KMS-11 (cell line): ENCODE measurements around the gene ARHGAP42.

Experiments used
- H2AFZ ChIP-seq: fragments of 200-600 bp; sonication (generic); 2 replicates; pipeline ENCODE4 v1.6.1; 2016; ENCODE audit warnings: antibody characterized with exemption, mixed run types, low read depth
- H3K27ac ChIP-seq: fragments of 200-600 bp; sonication (generic); 2 replicates; pipeline ENCODE4 v1.6.1; 2016; ENCODE audit warnings: mild to moderate bottlenecking, mixed run types
- H3K27me3 ChIP-seq: fragments of 200-600 bp; sonication (generic); 2 replicates; pipeline ENCODE4 v1.6.1; 2017; ENCODE audit warnings: mild to moderate bottlenecking, low read depth, mixed run types, moderate library complexity; ENCODE audit not compliant: insufficient read depth
- H3K36me3 ChIP-seq: fragments of 200-600 bp; sonication (generic); 2 replicates; pipeline ENCODE4 v1.6.1; 2017; ENCODE audit warnings: mild to moderate bottlenecking, mixed run types; ENCODE audit not compliant: insufficient read depth
- H3K4me1 ChIP-seq: fragments of 200-600 bp; sonication (generic); 2 replicates; pipeline ENCODE4 v1.6.1; 2016; ENCODE audit warnings: mild to moderate bottlenecking, low read depth, mixed run types; ENCODE audit not compliant: poor library complexity, severe bottlenecking
- H3K4me2 ChIP-seq: fragments of 200-600 bp; sonication (generic); 2 replicates; pipeline ENCODE4 v1.7.0; 2016; ENCODE audit warnings: mild to moderate bottlenecking, mixed run types
- H3K4me3 ChIP-seq: fragments of 200-600 bp; sonication (generic); IDR thresholded peaks from 2 replicates; pipeline ENCODE4 v1.6.1; 2017; ENCODE audit warnings: low read depth, low read length, mixed read lengths; ENCODE audit not compliant: insufficient read depth
- H3K79me2 ChIP-seq: fragments of 200-600 bp; sonication (generic); 2 replicates; pipeline ENCODE4 v1.6.1; 2016; ENCODE audit warnings: low read depth, mixed run types; ENCODE audit not compliant: insufficient read depth
- H3K9ac ChIP-seq: fragments of 200-600 bp; sonication (generic); 2 replicates; pipeline ENCODE4 v1.6.1; 2016; ENCODE audit warnings: mild to moderate bottlenecking, mixed run types
- H4K20me1 ChIP-seq: fragments of 200-600 bp; sonication (generic); 2 replicates; pipeline ENCODE4 v1.6.1; 2016; ENCODE audit warnings: mild to moderate bottlenecking, mixed run types; ENCODE audit not compliant: insufficient read depth
- TF ChIP-seq, protein P1 (sequence below): fragments of 200-600 bp; sonication (generic); conservative IDR thresholded peaks from 2 replicates; pipeline ENCODE4 v1.6.1; 2017; ENCODE audit warnings: low read depth, mild to moderate bottlenecking, antibody characterized with exemption, low read length, moderate library complexity, mixed read lengths

Gene ARHGAP42

GRCh38 chr11:100994966-100995365 lies 307.9 kb downstream of the ARHGAP42 start:
- H3K4me2 ChIP-seq: no peak overlapping the region
- no peaks in the 10 kb centered on the region for H3K79me2 ChIP-seq
- H3K36me3 ChIP-seq: no peaks in the 10 kb centered on the region
- H2AFZ ChIP-seq: no peak overlapping the region
- H3K4me1 ChIP-seq: no peaks in the 10 kb centered on the region
- H3K4me3 ChIP-seq: no peak overlapping the region
- H4K20me1 ChIP-seq: no peaks in the 10 kb centered on the region
- H3K27ac ChIP-seq: no peak overlapping the region
- no peak overlapping the region for H3K9ac ChIP-seq
- no peaks in the 10 kb centered on the region for H3K27me3 ChIP-seq
- TF ChIP-seq, protein P1, sequence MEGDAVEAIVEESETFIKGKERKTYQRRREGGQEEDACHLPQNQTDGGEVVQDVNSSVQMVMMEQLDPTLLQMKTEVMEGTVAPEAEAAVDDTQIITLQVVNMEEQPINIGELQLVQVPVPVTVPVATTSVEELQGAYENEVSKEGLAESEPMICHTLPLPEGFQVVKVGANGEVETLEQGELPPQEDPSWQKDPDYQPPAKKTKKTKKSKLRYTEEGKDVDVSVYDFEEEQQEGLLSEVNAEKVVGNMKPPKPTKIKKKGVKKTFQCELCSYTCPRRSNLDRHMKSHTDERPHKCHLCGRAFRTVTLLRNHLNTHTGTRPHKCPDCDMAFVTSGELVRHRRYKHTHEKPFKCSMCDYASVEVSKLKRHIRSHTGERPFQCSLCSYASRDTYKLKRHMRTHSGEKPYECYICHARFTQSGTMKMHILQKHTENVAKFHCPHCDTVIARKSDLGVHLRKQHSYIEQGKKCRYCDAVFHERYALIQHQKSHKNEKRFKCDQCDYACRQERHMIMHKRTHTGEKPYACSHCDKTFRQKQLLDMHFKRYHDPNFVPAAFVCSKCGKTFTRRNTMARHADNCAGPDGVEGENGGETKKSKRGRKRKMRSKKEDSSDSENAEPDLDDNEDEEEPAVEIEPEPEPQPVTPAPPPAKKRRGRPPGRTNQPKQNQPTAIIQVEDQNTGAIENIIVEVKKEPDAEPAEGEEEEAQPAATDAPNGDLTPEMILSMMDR: no peak

DNA sequence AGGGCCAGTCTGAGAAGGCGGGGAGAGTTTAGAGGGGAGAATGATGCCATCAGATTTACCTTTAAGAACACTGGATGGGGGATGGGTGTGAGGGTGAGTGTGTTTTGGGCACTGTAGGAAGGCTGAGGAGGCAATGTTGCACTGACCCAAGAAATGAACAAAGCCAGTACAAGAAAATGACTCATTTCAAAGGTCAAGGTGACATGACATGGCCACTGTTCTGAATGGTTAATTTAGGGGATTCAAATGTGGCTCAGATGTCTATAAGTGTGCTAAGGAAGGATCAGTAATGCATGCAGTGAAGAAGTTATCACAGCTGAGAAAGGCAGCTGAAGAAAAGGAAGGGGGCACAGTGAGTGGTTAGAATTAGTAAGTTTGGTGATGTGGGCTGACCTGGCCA lies 312.7 kb downstream of the ARHGAP42 start:
- no peaks in the 10 kb centered on the region for H3K4me1 ChIP-seq

DNA sequence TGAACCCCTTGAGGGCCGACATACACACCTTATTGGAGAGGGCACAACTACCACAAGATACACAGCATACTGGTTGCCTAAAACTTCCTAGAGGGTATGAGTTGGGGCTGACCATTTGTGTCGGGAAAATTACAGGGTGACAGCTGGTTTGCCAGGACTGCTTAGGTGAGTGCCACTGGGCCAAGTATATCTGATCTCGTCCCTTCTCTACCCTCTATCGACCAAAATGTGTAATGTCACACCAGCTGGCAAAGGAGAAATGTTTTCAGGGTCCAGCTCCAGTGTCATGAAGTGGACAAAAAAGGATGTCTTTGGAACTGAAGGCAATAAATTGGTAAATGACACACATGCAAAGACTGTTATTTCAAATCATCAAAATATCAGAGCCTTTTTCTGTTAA lies 316.4 kb downstream of the ARHGAP42 start:
- Histone ChIP-seq H3K4me3 (no peak overlapping the region), H3K9ac (no peak overlapping the region), H3K4me2 (no peak overlapping the region), H3K27me3 (no peaks in the 10 kb centered on the region), H3K79me2 (no peaks in the 10 kb centered on the region), H3K4me1 (no peaks in the 10 kb centered on the region), H2AFZ (no peak overlapping the region), H4K20me1 (no peaks in the 10 kb centered on the region), H3K27ac (no peak overlapping the region), H3K36me3 (no peaks in the 10 kb centered on the region)
- TF ChIP-seq, protein P1: no peak

More for the DNA sequence above, 312.7 kb downstream of the ARHGAP42 start:
- Histone ChIP-seq H3K36me3 (no peaks in the 10 kb centered on the region), H3K9ac (no peak overlapping the region), H3K27ac (no peak overlapping the region), H3K27me3 (no peaks in the 10 kb centered on the region), H3K4me3 (no peak overlapping the region), H2AFZ (no peak overlapping the region), H4K20me1 (no peaks in the 10 kb centered on the region), H3K79me2 (no peaks in the 10 kb centered on the region), H3K4me2 (no peak overlapping the region)
- TF ChIP-seq, protein P1: no peak

DNA sequence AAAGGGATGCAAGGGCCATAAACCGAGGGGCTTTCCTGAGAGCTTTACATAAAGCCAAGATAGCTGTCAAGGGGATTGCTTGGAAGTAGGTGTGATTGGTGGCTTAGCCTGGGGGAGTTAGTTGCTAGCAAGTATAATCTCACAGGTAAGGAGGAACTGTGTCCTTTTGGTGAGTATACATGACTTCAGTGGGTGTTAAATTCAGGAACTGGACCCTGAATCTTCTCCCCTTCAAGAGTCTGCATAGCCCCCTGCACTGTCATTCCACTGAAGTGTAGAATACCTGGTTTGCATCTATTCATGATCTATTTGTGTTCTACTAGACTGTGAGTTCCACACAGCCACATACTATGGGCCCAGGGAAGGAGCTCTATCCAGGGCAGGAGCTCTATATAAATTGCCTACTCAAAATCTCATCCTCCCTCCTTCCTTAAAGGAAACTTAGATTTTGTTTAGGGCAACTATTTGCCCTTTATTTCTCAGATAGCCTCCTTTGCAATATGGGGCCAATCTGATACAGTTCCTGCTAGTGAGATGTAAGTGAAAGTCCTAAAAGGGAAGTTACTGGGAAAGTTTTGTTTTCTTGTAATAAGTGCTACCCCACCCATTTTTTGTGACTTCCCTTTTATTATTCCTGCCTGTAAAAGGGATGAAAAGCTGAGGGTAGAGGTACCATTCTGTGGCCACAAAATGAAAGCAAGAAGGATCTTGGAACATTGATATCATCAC lies 322.0 kb downstream of the ARHGAP42 start:
- no peak overlapping the region for H3K4me2 ChIP-seq
- H2AFZ ChIP-seq: no peak overlapping the region
- no peaks in the 10 kb centered on the region for H3K79me2 ChIP-seq
- H3K36me3 ChIP-seq: no peaks in the 10 kb centered on the region
- H3K27ac ChIP-seq: no peak overlapping the region
- no peak overlapping the region for H3K9ac ChIP-seq
- H3K4me1 ChIP-seq: no peaks in the 10 kb centered on the region
- TF ChIP-seq, protein P1: no peak
- H3K27me3 ChIP-seq: no peaks in the 10 kb centered on the region
- H4K20me1 ChIP-seq: no peaks in the 10 kb centered on the region
- no peak overlapping the region for H3K4me3 ChIP-seq
